H9 (cell line): ENCODE data around the gene PSMB3. TPM values are rescaled to one million over a fixed set of nuclear protein-coding genes. Genes with fewer than 3 reads are reported as not detected.

Experiments
- DNase-seq: peaks from one replicate; pipeline ENCODE4 v3.0.0-alpha.2; 2017
- H2AFZ ChIP-seq: one replicate; pipeline ENCODE4 v1.6.1; 2013; ENCODE audit warnings: mild to moderate bottlenecking, low read length, control low read depth, moderate library complexity
- H2AK5ac ChIP-seq: 2 replicates; pipeline ENCODE4 v1.6.1; 2013; ENCODE audit warnings: low read length, control low read depth, mixed read lengths; ENCODE audit not compliant: insufficient read length
- H2BK120ac ChIP-seq: one replicate; pipeline ENCODE4 v1.6.1; 2013; ENCODE audit warnings: low read depth, mild to moderate bottlenecking, low read length, control low read depth, inconsistent platforms; ENCODE audit not compliant: poor library complexity, severe bottlenecking
- H2BK12ac ChIP-seq: 2 replicates; pipeline ENCODE4 v1.6.1; 2013; ENCODE audit warnings: low read length, control low read depth, mixed read lengths, low read depth; ENCODE audit not compliant: insufficient read length
- H2BK15ac ChIP-seq: 2 replicates; pipeline ENCODE4 v1.6.1; 2013; ENCODE audit warnings: low read depth, low read length, control low read depth
- H2BK20ac ChIP-seq: one replicate; pipeline ENCODE4 v1.6.1; 2013; ENCODE audit warnings: low read depth, mild to moderate bottlenecking, low read length, control low read depth, inconsistent platforms; ENCODE audit not compliant: poor library complexity, severe bottlenecking
- H2BK5ac ChIP-seq: 2 replicates; pipeline ENCODE4 v1.6.1; 2013; ENCODE audit warnings: low read length, control low read depth, mixed read lengths; ENCODE audit not compliant: insufficient read length
- H3K14ac ChIP-seq: 2 replicates; pipeline ENCODE4 v1.6.1; 2013; ENCODE audit warnings: low read length, control low read depth; ENCODE audit not compliant: insufficient read depth
- H3K18ac ChIP-seq: 2 replicates; pipeline ENCODE4 v1.6.1; 2013; ENCODE audit warnings: low read depth, mild to moderate bottlenecking, mixed read lengths, low read length, control low read depth; ENCODE audit not compliant: insufficient read length
- H3K23ac ChIP-seq: 2 replicates; pipeline ENCODE4 v1.6.1; 2013; ENCODE audit warnings: low read length, control low read depth, mixed read lengths, low read depth; ENCODE audit not compliant: insufficient read length
- H3K23me2 ChIP-seq: 2 replicates; pipeline ENCODE4 v1.6.1; 2013; ENCODE audit warnings: low read depth, mild to moderate bottlenecking, mixed read lengths, low read length, control low read depth; ENCODE audit not compliant: insufficient read length, poor library complexity, severe bottlenecking
- H3K27ac ChIP-seq: 2 replicates; pipeline ENCODE4 v1.5.1; 2013; ENCODE audit warnings: low read length, control low read depth, mixed read lengths, low read depth; ENCODE audit not compliant: insufficient read length
- H3K27me3 ChIP-seq: 2 replicates; pipeline ENCODE4 v1.6.1; 2013; ENCODE audit warnings: low read length, control low read depth, inconsistent platforms; ENCODE audit not compliant: insufficient read depth
- H3K4ac ChIP-seq: 2 replicates; pipeline ENCODE4 v1.6.1; 2013; ENCODE audit warnings: low read depth, mild to moderate bottlenecking, control low read depth, inconsistent platforms, low read length, moderate library complexity
- H3K4me1 ChIP-seq: 2 replicates; pipeline ENCODE4 v1.6.1; 2013; ENCODE audit warnings: low read length, control low read depth, inconsistent platforms; ENCODE audit not compliant: insufficient read depth
- H3K4me2 ChIP-seq: 2 replicates; pipeline ENCODE4 v1.6.1; 2013; ENCODE audit warnings: low read length, control low read depth, mixed read lengths; ENCODE audit not compliant: insufficient read length, insufficient read depth
- H3K56ac ChIP-seq: 2 replicates; pipeline ENCODE4 v1.6.1; 2013; ENCODE audit warnings: low read depth, mild to moderate bottlenecking, mixed read lengths, low read length, control low read depth; ENCODE audit not compliant: insufficient read length
- H3K79me1 ChIP-seq: 2 replicates; pipeline ENCODE4 v1.6.1; 2013; ENCODE audit warnings: low read depth, mild to moderate bottlenecking, moderate library complexity, low read length, control low read depth, inconsistent platforms; ENCODE audit not compliant: insufficient read depth, poor library complexity, severe bottlenecking
- H3K79me2 ChIP-seq: 2 replicates; pipeline ENCODE4 v1.6.1; 2013; ENCODE audit warnings: low read length, control low read depth, inconsistent platforms; ENCODE audit not compliant: insufficient read depth
- H3K9ac ChIP-seq: 2 replicates; pipeline ENCODE4 v1.6.1; 2013; ENCODE audit warnings: low read length, control low read depth, mixed read lengths; ENCODE audit not compliant: insufficient read length; ENCODE audit errors: extremely low read depth
- H3K9me3 ChIP-seq: one replicate; pipeline ENCODE4 v1.6.1; 2013; ENCODE audit warnings: low read depth, low read length, inconsistent platforms; ENCODE audit not compliant: control insufficient read depth
- H3T11ph ChIP-seq: one replicate; pipeline ENCODE4 v1.6.1; 2013; ENCODE audit warnings: mild to moderate bottlenecking, low read length, control low read depth, inconsistent platforms
- H4K20me1 ChIP-seq: one replicate; pipeline ENCODE4 v1.6.1; 2013; ENCODE audit not compliant: control insufficient read depth, insufficient read length, insufficient read depth
- H4K5ac ChIP-seq: 2 replicates; pipeline ENCODE4 v1.6.1; 2013; ENCODE audit warnings: low read depth, mild to moderate bottlenecking, mixed read lengths, low read length, control low read depth; ENCODE audit not compliant: insufficient read length
- H4K8ac ChIP-seq: replicated peaks from 2 replicates; pipeline ENCODE4 v1.6.1; 2013; ENCODE audit warnings: low read length, control low read depth, mixed read lengths, low read depth; ENCODE audit not compliant: insufficient read length
- H4K91ac ChIP-seq: 2 replicates; pipeline ENCODE4 v1.6.1; 2013; ENCODE audit warnings: low read depth, mild to moderate bottlenecking, moderate library complexity, mixed read lengths, low read length, control low read depth; ENCODE audit not compliant: insufficient read length
- H3K27ac Mint-ChIP-seq, 3 experiments: 2 replicates in 2 of 3; 3 replicates in 1 of 3; pipeline ENCODE4 v1.8.0; 2020 to 2021; ENCODE audit warnings: mixed read lengths in 3 of 3, mild to moderate bottlenecking in 1 of 3, moderate library complexity in 1 of 3
- H3K27me3 Mint-ChIP-seq: 2 replicates; pipeline ENCODE4 v1.8.0; 2021; ENCODE audit warnings: low read depth, mild to moderate bottlenecking, moderate library complexity, mixed read lengths
- H3K36me3 Mint-ChIP-seq, 3 experiments: 2 replicates in 2 of 3; 3 replicates in 1 of 3; pipeline ENCODE4 v1.8.0; 2020 to 2021; ENCODE audit warnings: low read depth in 3 of 3, mixed read lengths in 3 of 3; ENCODE audit not compliant: insufficient read depth in 1 of 3
- H3K4me1 Mint-ChIP-seq, 2 experiments: 2 replicates each; pipeline ENCODE4 v1.8.0; 2020; ENCODE audit warnings: mixed read lengths in 2 of 2
- H3K4me3 Mint-ChIP-seq, 2 experiments: 2 replicates in 1 of 2; 3 replicates in 1 of 2; pipeline ENCODE4 v1.8.0; 2020 to 2021; ENCODE audit warnings: mild to moderate bottlenecking in 2 of 2, mixed read lengths in 2 of 2, moderate library complexity in 1 of 2
- H3K9me3 Mint-ChIP-seq, 2 experiments: 2 replicates in 1 of 2; 3 replicates in 1 of 2; pipeline ENCODE4 v1.8.0; 2020; ENCODE audit warnings: mild to moderate bottlenecking in 2 of 2, mixed read lengths in 2 of 2, moderate library complexity in 1 of 2
- CTCF ChIP-seq: fragments of 200-600 bp; sonication (generic); conservative IDR thresholded peaks from 3 replicates; pipeline ENCODE4 v1.8.0; 2021; ENCODE audit warnings: antibody characterized with exemption, mild to moderate bottlenecking
- WGBS: extraction: QIAGEN DNeasy Blood & Tissue Kit; methylation state at CpG from one replicate; pipeline ENCODE4 v1.1.7; 2013; ENCODE audit warnings: missing lambda C conversion rate, low lambda C conversion rate, mixed read lengths; ENCODE audit not compliant: insufficient read length; ENCODE audit errors: extremely low coverage; 5-methylcytosine and 5-hydroxymethylcytosine counted together
- total RNA-seq: library from RNA; stranded (reverse); gene quantifications from 2 replicates; pipeline ENCODE4 v1.2.1, GENCODE V29; 2021

The PSMB3 gene
- total RNA-seq, 1 experiment from 2014 or later: 242 TPM

GRCh38 chr17:38719289-38719942 is 33.1 kb upstream of the PSMB3 start:
- Mint-ChIP-seq H3K27ac (no peak overlapping the region), H3K9me3 (no peaks in the 10 kb centered on the region), H3K27me3 (peaks cover 52% of the 10 kb centered on the region), H3K36me3 (peaks cover 4 to 14% (median 5%) of the 10 kb centered on the region in 3 experiments; a peak in 5 of 7 replicates), H3K4me3 (peak overlapping the region; percentile 61 to 77), H3K4me1 (peaks cover 29 to 47% of the 10 kb centered on the region in 2 experiments)
- no peak overlapping the region for H3T11ph ChIP-seq
- no peak overlapping the region for H2BK12ac ChIP-seq
- no peak overlapping the region for H2AK5ac ChIP-seq
- H3K9ac ChIP-seq: no peak overlapping the region
- no peaks in the 10 kb centered on the region for H3K79me2 ChIP-seq
- no peak overlapping the region for H4K5ac ChIP-seq
- peaks cover 3% of the 10 kb centered on the region for H4K20me1 ChIP-seq
- H3K4me2 ChIP-seq: peak overlapping the region; percentile 25
- no peak overlapping the region for H3K56ac ChIP-seq
- H3K4me1 ChIP-seq: no peaks in the 10 kb centered on the region
- DNase-seq: peak; percentile 93
- H3K23me2 ChIP-seq: peaks cover 3% of the 10 kb centered on the region
- TF ChIP-seq CTCF: no peak
- no peak overlapping the region for H3K4ac ChIP-seq
- no peak overlapping the region for H2AFZ ChIP-seq
- no peaks in the 10 kb centered on the region for H3K79me1 ChIP-seq
- no peak overlapping the region for H3K23ac ChIP-seq
- H3K18ac ChIP-seq: peak overlapping the region; percentile 13
- WGBS: no CpG with 5 or more reads among the region's 29 CpGs
- no peak overlapping the region for H2BK20ac ChIP-seq
- H2BK15ac ChIP-seq: no peak overlapping the region
- no peak overlapping the region for H3K27ac ChIP-seq
- H2BK120ac ChIP-seq: no peak overlapping the region
- peaks cover 5% of the 10 kb centered on the region; the same call in 1 of the 2 replicates for H3K27me3 ChIP-seq
- no peaks in the 10 kb centered on the region for H3K9me3 ChIP-seq
- no peak overlapping the region for H4K91ac ChIP-seq
- no peak overlapping the region; the same call in 1 of the 2 replicates for H3K14ac ChIP-seq
- no peak overlapping the region for H2BK5ac ChIP-seq
- H4K8ac ChIP-seq: no peak overlapping the region
